ENCODE data around the gene MFNG.

DNA sequence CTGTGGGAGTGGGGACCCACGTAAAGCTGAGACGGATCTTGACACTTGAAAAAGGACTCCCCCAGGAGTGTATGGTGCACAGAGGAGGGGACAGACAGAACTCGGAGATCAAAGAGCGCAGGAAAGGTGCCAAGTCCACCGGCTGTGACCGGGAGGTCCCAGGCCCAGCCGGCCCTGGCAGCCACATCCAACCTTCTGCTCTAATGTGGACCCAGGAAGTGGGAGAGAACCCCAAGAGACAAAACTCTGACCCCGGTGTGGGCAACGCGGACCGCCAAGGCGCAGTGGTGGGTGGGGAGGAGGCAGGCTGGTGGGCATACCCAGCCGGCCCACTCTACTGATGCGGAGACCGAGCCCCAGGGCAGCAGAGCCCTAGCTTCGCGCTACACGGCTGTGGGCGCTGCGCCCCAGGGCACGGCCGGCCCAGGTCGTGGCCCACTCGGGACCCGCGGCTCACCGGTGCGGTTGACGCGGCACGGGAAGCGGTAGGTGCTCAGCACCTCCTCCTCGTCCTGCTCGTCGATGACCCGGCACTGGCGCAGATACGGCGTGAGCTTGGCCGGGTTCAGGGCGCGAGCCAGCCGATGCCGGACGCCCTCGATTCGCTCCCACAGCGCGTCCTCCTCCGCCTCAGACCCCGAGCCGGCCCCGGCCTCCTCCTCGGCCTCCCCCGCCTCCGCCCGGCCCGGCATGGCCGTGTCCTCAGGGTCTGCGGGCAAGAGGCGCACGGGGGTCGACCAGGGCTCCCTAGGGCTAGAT is 32.5 kb upstream of the MFNG start:
- TF ChIP-seq POLR2A (IDR thresholded peaks at IDR 0.05) (no peak), POLR2AphosphoS5 (IDR thresholded peaks at IDR 0.05) (no peak)
- TF ChIP-seq, protein P1, sequence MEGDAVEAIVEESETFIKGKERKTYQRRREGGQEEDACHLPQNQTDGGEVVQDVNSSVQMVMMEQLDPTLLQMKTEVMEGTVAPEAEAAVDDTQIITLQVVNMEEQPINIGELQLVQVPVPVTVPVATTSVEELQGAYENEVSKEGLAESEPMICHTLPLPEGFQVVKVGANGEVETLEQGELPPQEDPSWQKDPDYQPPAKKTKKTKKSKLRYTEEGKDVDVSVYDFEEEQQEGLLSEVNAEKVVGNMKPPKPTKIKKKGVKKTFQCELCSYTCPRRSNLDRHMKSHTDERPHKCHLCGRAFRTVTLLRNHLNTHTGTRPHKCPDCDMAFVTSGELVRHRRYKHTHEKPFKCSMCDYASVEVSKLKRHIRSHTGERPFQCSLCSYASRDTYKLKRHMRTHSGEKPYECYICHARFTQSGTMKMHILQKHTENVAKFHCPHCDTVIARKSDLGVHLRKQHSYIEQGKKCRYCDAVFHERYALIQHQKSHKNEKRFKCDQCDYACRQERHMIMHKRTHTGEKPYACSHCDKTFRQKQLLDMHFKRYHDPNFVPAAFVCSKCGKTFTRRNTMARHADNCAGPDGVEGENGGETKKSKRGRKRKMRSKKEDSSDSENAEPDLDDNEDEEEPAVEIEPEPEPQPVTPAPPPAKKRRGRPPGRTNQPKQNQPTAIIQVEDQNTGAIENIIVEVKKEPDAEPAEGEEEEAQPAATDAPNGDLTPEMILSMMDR (IDR thresholded peaks at IDR 0.05): no peak
